HUES64 (cell line): Measurements from ENCODE around the gene WNT6.
"Not testable (repeated sequence)": the region's sequence is repeated elsewhere in the genome, so short reads cannot be mapped to it uniquely, and the experiment has no call there.

ENCODE experiments used
- H3K27ac ChIP-seq: 2 replicates; pipeline ENCODE4 v1.7.0; 2013; ENCODE audit warnings: low read depth, low read length, inconsistent platforms
- H3K27me3 ChIP-seq: 2 replicates; pipeline ENCODE4 v1.6.1; 2013; ENCODE audit warnings: mild to moderate bottlenecking, low read length; ENCODE audit not compliant: insufficient read depth
- H3K36me3 ChIP-seq: 2 replicates; pipeline ENCODE4 v1.6.1; 2013; ENCODE audit warnings: mild to moderate bottlenecking, low read length; ENCODE audit not compliant: insufficient read depth
- H3K4me1 ChIP-seq: 2 replicates; pipeline ENCODE4 v1.6.1; 2013; ENCODE audit warnings: mild to moderate bottlenecking, low read length, moderate library complexity; ENCODE audit not compliant: insufficient read depth
- H3K4me3 ChIP-seq: 2 replicates; pipeline ENCODE4 v1.5.1; 2013; ENCODE audit warnings: mild to moderate bottlenecking, low read length, moderate library complexity
- H3K9ac ChIP-seq: 2 replicates; pipeline ENCODE4 v1.6.1; 2013; ENCODE audit warnings: mild to moderate bottlenecking, low read depth, low read length
- H3K9me3 ChIP-seq: 2 replicates; pipeline ENCODE4 v1.6.1; 2013; ENCODE audit warnings: low read depth, low read length; ENCODE audit not compliant: insufficient read depth
- WGBS: fragments of 150-250, 120-280 bp; methylation state at CpG from one replicate; pipeline ENCODE4 v1.1.7; 2013; ENCODE audit warnings: missing lambda C conversion rate; 5-methylcytosine and 5-hydroxymethylcytosine counted together

WNT6 gene

DNA sequence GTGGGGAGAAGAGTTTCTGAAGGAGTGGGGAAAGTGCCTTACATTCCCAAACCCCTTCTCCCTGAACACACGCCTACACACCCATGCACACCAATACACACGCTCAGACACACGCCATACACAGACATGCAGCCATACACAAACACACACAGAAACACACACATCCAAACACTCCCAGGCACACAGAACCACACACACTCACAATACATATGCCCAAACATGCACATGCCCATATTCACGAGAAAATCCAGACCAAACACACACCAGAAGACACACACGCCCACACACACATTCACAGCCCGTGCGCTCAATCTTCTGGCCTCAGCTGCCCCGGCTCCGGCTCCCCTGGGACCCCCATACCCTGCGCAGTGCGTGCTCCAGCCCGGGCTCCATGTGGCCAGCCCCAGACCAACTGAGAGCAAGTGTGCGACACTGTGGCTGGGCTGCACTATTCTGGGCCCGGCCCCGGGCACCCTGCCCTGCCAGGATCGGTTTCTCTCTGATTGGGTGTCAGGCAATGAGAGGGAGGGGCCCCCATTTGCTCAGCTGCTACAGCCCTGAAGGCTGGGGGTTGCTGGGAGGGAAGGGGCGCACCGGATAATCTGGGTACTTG is 28.1 kb upstream of the WNT6 start, which contains the start of gene PRKAG3:
Gene PRKAG3 (minus strand): TSS at position 426 of the 613 bp plus-strand sequence.
- no peaks in the 10 kb centered on the region for H3K36me3 ChIP-seq
- no peaks in the 10 kb centered on the region for H3K9me3 ChIP-seq
- no peaks in the 10 kb centered on the region for H3K4me1 ChIP-seq
- H3K4me3 ChIP-seq, result no peak within 1 kb of the TSS
- no peak within 1 kb of the TSS for H3K9ac ChIP-seq
- no peak within 1 kb of the TSS for H3K27ac ChIP-seq
- no peaks in the 10 kb centered on the region for H3K27me3 ChIP-seq
- WGBS, result 90% methylated on average over 18 of the region's 18 CpGs

- Histone ChIP-seq H3K4me3 (no peak overlapping the region), H3K9ac (no peak overlapping the region), H3K9me3 (no peaks in the 10 kb centered on the region), H3K4me1 (no peaks in the 10 kb centered on the region), H3K36me3 (no peaks in the 10 kb centered on the region), H3K27me3 (no peaks in the 10 kb centered on the region), H3K27ac (no peak overlapping the region)
- 87% methylated on average over 3 of the region's 3 CpGs for WGBS
These were observed 27.5 kb upstream of the WNT6 start for GRCh38 chr2:218832081-218832480.

DNA sequence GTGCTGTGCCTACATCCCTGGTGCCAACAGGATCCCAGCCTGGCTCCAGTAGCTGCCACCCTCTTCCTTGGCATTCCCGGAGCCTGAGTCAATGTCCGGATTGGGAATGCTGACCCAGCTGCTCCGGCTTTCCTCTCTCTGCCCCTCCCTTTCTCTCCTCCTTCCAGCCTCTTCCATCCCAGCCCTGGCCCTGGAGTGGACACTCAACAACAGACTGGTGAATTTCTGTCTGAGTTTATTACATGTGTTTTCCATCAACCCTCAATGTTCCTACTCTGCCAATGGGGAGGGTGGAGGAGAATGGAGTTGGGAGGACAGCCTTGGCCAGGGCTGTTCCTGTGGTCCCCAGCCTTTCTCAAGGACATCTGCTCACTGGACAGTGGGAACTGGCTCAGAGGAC is 27.1 kb upstream of the WNT6 start:
- WGBS, result 94% methylated on average over 3 of the region's 3 CpGs
- Histone ChIP-seq H3K4me3 (no peak overlapping the region), H3K27me3 (no peaks in the 10 kb centered on the region), H3K36me3 (no peaks in the 10 kb centered on the region), H3K9me3 (no peaks in the 10 kb centered on the region), H3K4me1 (no peaks in the 10 kb centered on the region), H3K9ac (no peak overlapping the region), H3K27ac (no peak overlapping the region)

GRCh38 chr2:218833023-218833609 is 26.5 kb upstream of the WNT6 start:
- Histone ChIP-seq H3K27me3 (no peaks in the 10 kb centered on the region), H3K9me3 (no peaks in the 10 kb centered on the region)
- WGBS, result 83% methylated on average over 4 of the region's 4 CpGs

DNA sequence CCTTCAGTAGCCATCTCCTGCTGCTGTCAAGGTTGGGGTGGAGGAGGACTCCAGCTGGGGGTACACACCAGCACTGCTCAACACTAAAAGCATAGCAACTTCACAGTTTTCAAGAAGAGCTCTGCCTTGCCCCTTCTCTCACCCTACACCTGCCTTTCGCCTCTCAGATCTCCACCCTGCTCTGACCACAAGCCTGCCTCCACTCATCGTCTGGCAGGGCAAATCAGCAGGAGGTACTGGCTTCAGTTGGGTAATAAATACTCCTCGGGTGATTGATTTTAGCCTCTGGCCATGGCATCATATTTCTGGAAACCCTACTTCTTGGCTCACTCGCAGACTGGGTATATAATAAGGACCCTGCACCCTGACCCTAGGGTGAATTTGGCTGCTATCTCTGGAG is 24.9 kb upstream of the WNT6 start:
- no peaks in the 10 kb centered on the region for H3K4me1 ChIP-seq
- 80% methylated on average over 4 of the region's 4 CpGs for WGBS
- no peaks in the 10 kb centered on the region for H3K36me3 ChIP-seq
- no peak overlapping the region for H3K27ac ChIP-seq
- H3K9me3 ChIP-seq, result no peaks in the 10 kb centered on the region
- H3K4me3 ChIP-seq, result no peak overlapping the region
- no peak overlapping the region for H3K9ac ChIP-seq
- H3K27me3 ChIP-seq, result no peaks in the 10 kb centered on the region

More at GRCh38 chr2:218833023-218833609, 26.5 kb upstream of the WNT6 start:
- Histone ChIP-seq H3K9ac (no peak overlapping the region), H3K4me1 (no peaks in the 10 kb centered on the region), H3K36me3 (no peaks in the 10 kb centered on the region), H3K4me3 (no peak overlapping the region), H3K27ac (no peak overlapping the region)

- Histone ChIP-seq H3K4me1 (no peaks in the 10 kb centered on the region), H3K9me3 (no peaks in the 10 kb centered on the region), H3K4me3 (no peak overlapping the region), H3K36me3 (no peaks in the 10 kb centered on the region), H3K9ac (no peak overlapping the region), H3K27ac (no peak overlapping the region), H3K27me3 (no peaks in the 10 kb centered on the region)
- WGBS, result 100% methylated on average over 1 of the region's 2 CpGs
These were observed 22.1 kb upstream of the WNT6 start for GRCh38 chr2:218837495-218837894.

DNA sequence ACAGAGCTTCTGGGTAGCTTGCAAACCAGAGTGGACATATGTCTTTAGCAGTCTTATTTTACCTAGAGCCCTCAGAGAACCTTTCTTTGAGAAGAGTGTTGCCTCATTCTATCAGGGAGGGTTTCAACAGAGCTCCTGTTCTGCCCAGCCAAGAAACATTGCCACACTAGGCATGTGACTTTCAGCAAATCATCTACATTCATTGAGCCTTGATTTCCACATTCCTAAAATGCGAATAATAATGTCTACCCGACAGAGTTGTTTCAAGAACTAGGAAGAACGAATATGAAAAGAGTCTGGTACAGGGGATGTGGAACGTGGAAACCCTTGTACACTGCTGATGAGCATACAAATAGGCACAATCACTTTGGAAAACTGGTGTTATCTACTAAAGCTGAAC is 20.2 kb upstream of the WNT6 start:
- no peaks in the 10 kb centered on the region for H3K36me3 ChIP-seq

GRCh38 chr2:218839888-218840287 is 19.7 kb upstream of the WNT6 start:
- Histone ChIP-seq H3K4me3 (no peak overlapping the region), H3K4me1 (no peaks in the 10 kb centered on the region), H3K9ac (no peak overlapping the region), H3K27me3 (no peaks in the 10 kb centered on the region), H3K9me3 (no peaks in the 10 kb centered on the region), H3K27ac (no peak overlapping the region), H3K36me3 (no peaks in the 10 kb centered on the region)
- 83% methylated on average over 1 of the region's 1 CpG for WGBS

More for the DNA sequence above, 20.2 kb upstream of the WNT6 start:
- Histone ChIP-seq H3K27ac (no peak overlapping the region), H3K9me3 (no peaks in the 10 kb centered on the region), H3K27me3 (no peaks in the 10 kb centered on the region), H3K9ac (no peak overlapping the region), H3K4me1 (no peaks in the 10 kb centered on the region), H3K4me3 (no peak overlapping the region)
- WGBS, result 68% methylated on average over 4 of the region's 4 CpGs

DNA sequence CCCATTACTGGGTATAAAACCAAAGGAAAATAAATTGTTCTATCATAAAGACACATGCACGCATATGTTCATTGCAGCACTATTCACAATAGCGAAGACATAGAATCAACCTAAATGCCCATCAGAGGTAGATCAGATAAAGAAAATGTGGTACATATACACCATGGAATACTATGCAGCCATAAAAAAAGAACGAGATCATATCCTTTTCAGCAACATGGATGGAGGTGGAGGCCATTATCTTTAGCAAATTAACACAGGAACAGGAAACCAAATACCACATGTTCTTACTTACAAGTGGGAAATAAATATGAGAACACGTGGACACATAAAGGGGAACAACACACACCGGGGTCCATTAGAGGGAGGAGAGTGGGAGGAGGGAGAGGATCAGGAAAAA is 15.3 kb upstream of the WNT6 start:
- not testable (repeated sequence) for H3K4me1 ChIP-seq, H3K9me3 ChIP-seq, H3K27me3 ChIP-seq, H3K4me3 ChIP-seq, H3K9ac ChIP-seq, H3K27ac ChIP-seq, H3K36me3 ChIP-seq
- WGBS, result 94% methylated on average over 4 of the region's 5 CpGs

GRCh38 chr2:218846963-218847362 is 12.6 kb upstream of the WNT6 start:
- H3K36me3 ChIP-seq, H3K4me3 ChIP-seq, H3K9ac ChIP-seq, H3K9me3 ChIP-seq, H3K27ac ChIP-seq, H3K4me1 ChIP-seq, H3K27me3 ChIP-seq: not testable (repeated sequence)
- WGBS, result 88% methylated on average over 13 of the region's 18 CpGs

- H3K27ac ChIP-seq, result no peak overlapping the region
- H3K9me3 ChIP-seq, result no peaks in the 10 kb centered on the region
- no peak overlapping the region for H3K4me3 ChIP-seq
- H3K36me3 ChIP-seq, result no peaks in the 10 kb centered on the region
- H3K9ac ChIP-seq, result no peak overlapping the region
- peaks cover 25% of the 10 kb centered on the region for H3K27me3 ChIP-seq
- H3K4me1 ChIP-seq, result peaks cover 8% of the 10 kb centered on the region
- WGBS, result 70% methylated on average over 7 of the region's 7 CpGs
These were observed 9.9 kb upstream of the WNT6 start for GRCh38 chr2:218849721-218850120.

DNA sequence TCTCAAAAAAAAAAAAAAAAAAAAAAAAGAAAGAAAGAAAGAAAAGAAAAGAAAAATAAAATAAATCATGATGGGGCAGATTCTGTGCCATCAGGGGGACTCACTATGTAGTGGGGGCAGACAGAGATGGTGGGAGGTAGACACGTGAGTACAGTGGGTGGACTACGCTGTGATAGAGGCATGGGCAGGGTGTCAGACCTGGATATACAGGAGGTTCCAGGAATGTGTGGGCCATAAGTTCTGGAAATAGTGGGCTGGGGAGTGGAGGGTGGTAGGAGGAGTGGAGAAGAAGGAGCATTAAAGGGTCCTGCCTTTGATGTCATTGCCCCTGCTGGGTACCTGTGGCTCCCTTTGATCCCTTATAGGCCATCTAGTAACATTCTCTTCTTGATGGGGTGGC is 8.8 kb upstream of the WNT6 start:
- Histone ChIP-seq H3K9ac (no peak overlapping the region), H3K4me3 (no peak overlapping the region), H3K4me1 (peaks cover 13% of the 10 kb centered on the region), H3K36me3 (no peaks in the 10 kb centered on the region), H3K9me3 (no peaks in the 10 kb centered on the region), H3K27me3 (peaks cover 36% of the 10 kb centered on the region), H3K27ac (no peak overlapping the region)
- 86% methylated on average over 2 of the region's 2 CpGs for WGBS
